Psoas muscle (tissue), 8 donors: ENCODE measurements around the gene KASH5. TPM values are rescaled to one million over a fixed set of nuclear protein-coding genes. Genes with fewer than 3 reads are reported as not detected.
"Not testable (repeated sequence)": the region's sequence is repeated elsewhere in the genome, so short reads cannot be mapped to it uniquely, and the experiment has no call there.

Experiments used
- ATAC-seq, 4 donors: fragments of 200-7000 bp; cut with Tn5 transposase; one replicate each; pipeline ENCODE4 v1.9.1; 2020; ENCODE audit warnings: moderate library complexity in 3 of 4, mild to moderate bottlenecking in 2 of 4
- DNase-seq, 2 donors: peaks; one replicate each; pipeline ENCODE4 v3.0.0-alpha.2; 2020
- H3K27ac ChIP-seq: fragments of 200-600 bp; one replicate; pipeline ENCODE4 v1.8.0; 2022
- H3K27me3 ChIP-seq, 3 donors: fragments of 200-600 bp in 1 of 3; one replicate each; pipeline versions ENCODE4 v1.6.1 to v1.8.0; 2013 to 2022; ENCODE audit warnings: low read length in 2 of 3, mild to moderate bottlenecking in 2 of 3, moderate library complexity in 1 of 3; ENCODE audit not compliant: insufficient read depth in 3 of 3
- H3K36me3 ChIP-seq, 2 donors: fragments of 200-600 bp in 1 of 2; one replicate each; pipeline versions ENCODE4 v1.6.1 to v1.8.0; 2013 to 2022; ENCODE audit warnings: low read depth in 1 of 2, mild to moderate bottlenecking in 1 of 2, moderate library complexity in 1 of 2; ENCODE audit not compliant: insufficient read depth in 1 of 2
- H3K4me1 ChIP-seq: fragments of 200-600 bp; one replicate; pipeline ENCODE4 v1.8.0; 2022
- H3K4me3 ChIP-seq: fragments of 200-600 bp; one replicate; pipeline ENCODE4 v1.8.0; 2022; ENCODE audit warnings: mild to moderate bottlenecking
- H3K9me3 ChIP-seq: fragments of 200-600 bp; one replicate; pipeline ENCODE4 v1.8.0; 2022
- WGBS, 3 donors: extraction: QIAGEN DNeasy Blood & Tissue Kit; methylation state at CpG; one replicate each; pipeline versions ENCODE4 v1.1.6 to v1.1.7; 2013; 5-methylcytosine and 5-hydroxymethylcytosine counted together
- intact Hi-C, 2 donors: fragments of 100-400 bp; cut with DNase I; formaldehyde crosslinking; loops; one replicate each; pipeline versions ENCODE4 v1.11.0 to v1.14.2; 2022
- polyA plus RNA-seq, 3 donors: library from polyadenylated mRNA; stranded (reverse); fragments of 200-250 nt; gene quantifications; one replicate each; pipeline ENCODE4 v1.2.3, GENCODE V29; 2013
- total RNA-seq, 4 donors: library from RNA; stranded (reverse); fragmentation: NEBNext Ultra II Directional in 2 of 4; extraction: Animal tissue kit (Norgen Biotek cat#: 25700) in 2 of 4; gene quantifications; one replicate each; pipeline versions ENCODE4 v1.2.1 to v1.2.4, GENCODE V29; 2021 to 2023
- TF ChIP-seq, protein P1 (sequence below): fragments of 200-600 bp; IDR thresholded peaks from one replicate; pipeline ENCODE4 v1.8.0; 2022; ENCODE audit warnings: antibody characterized with exemption
- donor health status: healthy with polysubstance abuse.
- donor health status: DM: no; HTN: no; CAD: no; lungs with moderate emphysema.
- donor health status: Bipolar disorder and iron deficiency.
- donor health status: healthy.
- donor health status: DM: yes; HTN: yes; CAD: no.
- donor health status: DM: no; HTN: no; CAD: no.
- donor health status: DM: no; HTN: no; CAD: no.
- donor health status: DM: yes; HTN: yes; CAD: no.

Gene KASH5
- total and polyA plus RNA-seq, 7 donors: not detected

DNA sequence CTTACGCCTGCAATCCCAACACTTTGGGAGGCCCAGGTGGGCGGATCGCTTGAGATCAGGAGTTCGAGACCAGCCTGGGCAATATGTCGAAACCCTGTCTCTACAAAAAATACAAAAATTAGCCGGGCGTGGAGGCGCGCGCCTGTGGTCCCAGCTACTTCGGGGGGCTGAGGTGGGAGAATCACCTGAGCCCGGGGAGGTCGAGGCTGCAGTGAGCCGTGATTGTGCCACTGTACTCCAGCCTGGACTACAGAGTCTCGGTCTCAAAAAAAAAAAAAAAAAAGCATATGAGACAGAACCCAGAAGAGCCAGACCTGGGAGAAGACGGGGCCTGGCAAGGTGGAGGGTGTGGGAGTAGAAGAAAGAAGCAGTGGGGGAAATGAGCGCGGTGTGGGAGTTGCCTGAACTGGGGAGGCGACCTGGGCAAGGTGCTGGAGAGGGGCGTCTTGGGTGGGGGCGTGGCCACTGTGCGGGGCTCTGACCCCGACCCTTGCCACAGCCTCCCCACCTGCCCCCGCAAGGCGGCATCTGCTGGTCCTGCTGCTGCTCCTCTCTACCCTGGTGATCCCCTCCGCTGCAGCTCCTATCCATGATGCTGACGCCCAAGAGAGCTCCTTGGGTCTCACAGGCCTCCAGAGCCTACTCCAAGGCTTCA lies 23.8 kb upstream of the KASH5 start:
- Histone ChIP-seq H3K27ac (peak overlapping the region; percentile 61), H3K27me3 (no peaks in the 10 kb centered on the region), H3K36me3 (peaks cover 0 to 2% of the 10 kb centered on the region in 2 donors), H3K9me3 (peaks cover 6% of the 10 kb centered on the region), H3K4me1 (peaks cover 4% of the 10 kb centered on the region), H3K4me3 (peak overlapping the region; percentile 83)
- ATAC-seq (no peak), DNase-seq (no peak)
- WGBS, 3 donors: 70 to 79% (median 77%) methylated on average over 27 of the region's 27 CpGs
- TF ChIP-seq, protein P1, sequence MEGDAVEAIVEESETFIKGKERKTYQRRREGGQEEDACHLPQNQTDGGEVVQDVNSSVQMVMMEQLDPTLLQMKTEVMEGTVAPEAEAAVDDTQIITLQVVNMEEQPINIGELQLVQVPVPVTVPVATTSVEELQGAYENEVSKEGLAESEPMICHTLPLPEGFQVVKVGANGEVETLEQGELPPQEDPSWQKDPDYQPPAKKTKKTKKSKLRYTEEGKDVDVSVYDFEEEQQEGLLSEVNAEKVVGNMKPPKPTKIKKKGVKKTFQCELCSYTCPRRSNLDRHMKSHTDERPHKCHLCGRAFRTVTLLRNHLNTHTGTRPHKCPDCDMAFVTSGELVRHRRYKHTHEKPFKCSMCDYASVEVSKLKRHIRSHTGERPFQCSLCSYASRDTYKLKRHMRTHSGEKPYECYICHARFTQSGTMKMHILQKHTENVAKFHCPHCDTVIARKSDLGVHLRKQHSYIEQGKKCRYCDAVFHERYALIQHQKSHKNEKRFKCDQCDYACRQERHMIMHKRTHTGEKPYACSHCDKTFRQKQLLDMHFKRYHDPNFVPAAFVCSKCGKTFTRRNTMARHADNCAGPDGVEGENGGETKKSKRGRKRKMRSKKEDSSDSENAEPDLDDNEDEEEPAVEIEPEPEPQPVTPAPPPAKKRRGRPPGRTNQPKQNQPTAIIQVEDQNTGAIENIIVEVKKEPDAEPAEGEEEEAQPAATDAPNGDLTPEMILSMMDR: no peak
- intact Hi-C loops: no loop called here

DNA sequence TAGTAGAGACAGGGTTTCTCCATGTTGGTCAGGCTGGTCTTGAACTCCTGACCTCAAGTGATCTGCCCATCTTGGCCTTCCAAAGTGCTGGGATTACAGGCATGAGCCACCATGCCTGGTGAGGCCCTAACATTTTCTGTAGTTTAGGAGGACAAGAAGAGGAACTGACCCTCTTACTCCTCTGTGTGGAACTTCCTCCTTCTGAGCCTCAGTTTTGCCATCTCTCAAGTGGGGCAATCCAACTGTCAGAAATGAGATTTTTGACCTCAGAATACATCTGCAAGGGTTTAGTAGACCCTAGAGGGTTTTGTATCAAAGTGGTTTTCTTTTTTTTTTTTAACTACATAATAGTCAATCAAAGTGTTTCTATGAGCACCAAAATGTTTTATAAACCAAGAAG lies 21.9 kb upstream of the KASH5 start:
- DNase-seq (no peak), ATAC-seq (no peak)
- TF ChIP-seq, protein P1: no peak
- Histone ChIP-seq H3K9me3 (peaks cover 17% of the 10 kb centered on the region), H3K36me3 (no peaks in the 10 kb centered on the region), H3K4me3 (no peak overlapping the region), H3K4me1 (peaks cover 4% of the 10 kb centered on the region), H3K27ac (no peak overlapping the region), H3K27me3 (no peaks in the 10 kb centered on the region)
- intact Hi-C loops: no loop called here

DNA sequence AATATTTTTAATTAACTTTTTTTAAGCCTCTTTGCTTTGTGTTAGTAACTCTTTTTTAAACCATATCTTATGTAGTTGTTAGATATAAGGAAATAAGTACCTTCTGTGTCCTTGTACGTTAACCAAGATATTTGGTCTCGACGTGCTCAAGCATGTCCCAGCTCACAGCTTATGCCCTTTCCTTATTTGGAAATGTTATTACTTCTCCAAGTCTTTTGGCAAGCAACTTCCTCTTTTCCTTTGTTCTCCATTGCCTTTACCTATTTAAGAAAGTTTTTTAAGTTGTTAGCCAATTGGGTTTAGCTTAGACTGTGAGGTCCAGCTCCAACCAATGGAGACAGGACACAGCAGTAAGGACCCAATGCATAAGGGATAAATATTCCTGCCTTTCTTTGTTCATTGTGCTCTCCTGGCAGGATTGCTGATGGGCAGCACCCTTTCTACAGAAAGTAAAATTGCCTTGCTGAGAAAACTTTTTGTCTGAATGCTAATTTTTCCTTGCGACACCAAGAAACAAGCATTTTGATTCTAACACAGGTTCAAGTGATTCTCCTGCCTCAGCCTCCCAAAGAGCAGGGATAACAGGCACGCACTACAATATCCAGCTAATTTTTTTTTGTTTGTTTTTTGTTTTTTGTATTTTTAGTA lies 19.2 kb upstream of the KASH5 start:
- H3K9me3 ChIP-seq: peaks cover 17% of the 10 kb centered on the region
- H3K4me3 ChIP-seq: no peak overlapping the region
- H3K36me3 ChIP-seq: no peaks in the 10 kb centered on the region
- peaks cover 0 to 6% (median 0%) of the 10 kb centered on the region in 3 donors for H3K27me3 ChIP-seq
- DNase-seq: no peak
- TF ChIP-seq, protein P1: no peak
- no peak overlapping the region for H3K27ac ChIP-seq
- WGBS, 3 donors: 80 to 91% (median 80%) methylated on average over 5 of the region's 5 CpGs
- no peak for ATAC-seq
- intact Hi-C loops: no loop called here
- H3K4me1 ChIP-seq: no peaks in the 10 kb centered on the region

GRCh38 chr19:49371184-49371583 lies 16.9 kb upstream of the KASH5 start:
- TF ChIP-seq, protein P1: no peak
- H3K4me1 ChIP-seq: no peaks in the 10 kb centered on the region
- H3K27me3 ChIP-seq: peaks cover 0 to 6% (median 2%) of the 10 kb centered on the region in 3 donors
- DNase-seq (no peak), ATAC-seq (no peak)
- no peak overlapping the region for H3K4me3 ChIP-seq
- peaks cover 17% of the 10 kb centered on the region for H3K9me3 ChIP-seq
- no peak overlapping the region for H3K27ac ChIP-seq
- no peaks in the 10 kb centered on the region for H3K36me3 ChIP-seq
- intact Hi-C loops: no loop called here
- 69 to 80% (median 69%) methylated on average over 3 of the region's 3 CpGs for WGBS, 3 donors

GRCh38 chr19:49373174-49373573 lies 14.9 kb upstream of the KASH5 start:
- intact Hi-C loops, H3K4me1 ChIP-seq, H3K36me3 ChIP-seq, H3K4me3 ChIP-seq, DNase-seq, H3K27me3 ChIP-seq, H3K27ac ChIP-seq, ATAC-seq: not testable (repeated sequence)
- WGBS, 3 donors: 78 to 80% (median 79%) methylated on average over 3 of the region's 3 CpGs
- H3K9me3 ChIP-seq: peaks cover 17% of the 10 kb centered on the region
